ENCODE measurements around the gene RHBDL1. TPM values are rescaled to one million over a fixed set of nuclear protein-coding genes. Genes with fewer than 3 reads are reported as not detected.
A peak's percentile ranks its signal among the peaks of the same experiment; 100 is the strongest.

RHBDL1 gene
- total RNA-seq, 2 donors from 2014 or later: 0.42 to 8.0 TPM

DNA sequence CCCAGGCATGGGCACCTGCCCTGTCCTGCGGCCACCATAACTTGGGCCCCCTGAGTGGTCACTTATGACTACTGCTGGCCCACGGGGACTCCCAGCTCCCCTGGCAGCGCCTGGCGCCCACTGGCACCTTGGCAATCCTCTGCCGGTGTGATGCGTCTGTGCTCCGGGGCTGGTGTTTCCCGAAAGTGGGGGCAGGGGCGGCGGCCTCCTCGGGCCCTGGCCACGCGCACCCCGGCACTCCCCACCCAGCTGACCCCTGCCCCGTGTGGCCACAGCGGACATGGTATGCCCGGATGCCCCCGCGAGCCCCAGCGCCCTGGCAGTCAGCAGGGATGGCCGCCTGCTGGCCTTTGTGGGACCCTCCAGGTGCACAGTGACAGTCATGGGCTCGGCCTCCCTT, 18.0 kb upstream of the RHBDL1 start:
- ATAC-seq (ENCODE audit: insufficient number of reproducible peaks, low FRiP score, low read depth) (no peak), DNase-seq (ENCODE audit: low spot score) (no peak)
- TF ChIP-seq, protein P1, sequence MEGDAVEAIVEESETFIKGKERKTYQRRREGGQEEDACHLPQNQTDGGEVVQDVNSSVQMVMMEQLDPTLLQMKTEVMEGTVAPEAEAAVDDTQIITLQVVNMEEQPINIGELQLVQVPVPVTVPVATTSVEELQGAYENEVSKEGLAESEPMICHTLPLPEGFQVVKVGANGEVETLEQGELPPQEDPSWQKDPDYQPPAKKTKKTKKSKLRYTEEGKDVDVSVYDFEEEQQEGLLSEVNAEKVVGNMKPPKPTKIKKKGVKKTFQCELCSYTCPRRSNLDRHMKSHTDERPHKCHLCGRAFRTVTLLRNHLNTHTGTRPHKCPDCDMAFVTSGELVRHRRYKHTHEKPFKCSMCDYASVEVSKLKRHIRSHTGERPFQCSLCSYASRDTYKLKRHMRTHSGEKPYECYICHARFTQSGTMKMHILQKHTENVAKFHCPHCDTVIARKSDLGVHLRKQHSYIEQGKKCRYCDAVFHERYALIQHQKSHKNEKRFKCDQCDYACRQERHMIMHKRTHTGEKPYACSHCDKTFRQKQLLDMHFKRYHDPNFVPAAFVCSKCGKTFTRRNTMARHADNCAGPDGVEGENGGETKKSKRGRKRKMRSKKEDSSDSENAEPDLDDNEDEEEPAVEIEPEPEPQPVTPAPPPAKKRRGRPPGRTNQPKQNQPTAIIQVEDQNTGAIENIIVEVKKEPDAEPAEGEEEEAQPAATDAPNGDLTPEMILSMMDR (IDR thresholded peaks at IDR 0.05): no peak
- Histone ChIP-seq H3K27me3 (replicated peaks; ENCODE audit: insufficient read depth) (no peaks in the 10 kb centered on the region), H3K27ac (no peak overlapping the region), H3K9me3 (no peaks in the 10 kb centered on the region), H3K4me3 (no peak overlapping the region), H3K4me1 (ENCODE audit: control insufficient read depth in 1 of 2, low read depth in 2 of 2) (no peaks in the 10 kb centered on the region), H3K36me3 (peaks cover 4% of the 10 kb centered on the region)

DNA sequence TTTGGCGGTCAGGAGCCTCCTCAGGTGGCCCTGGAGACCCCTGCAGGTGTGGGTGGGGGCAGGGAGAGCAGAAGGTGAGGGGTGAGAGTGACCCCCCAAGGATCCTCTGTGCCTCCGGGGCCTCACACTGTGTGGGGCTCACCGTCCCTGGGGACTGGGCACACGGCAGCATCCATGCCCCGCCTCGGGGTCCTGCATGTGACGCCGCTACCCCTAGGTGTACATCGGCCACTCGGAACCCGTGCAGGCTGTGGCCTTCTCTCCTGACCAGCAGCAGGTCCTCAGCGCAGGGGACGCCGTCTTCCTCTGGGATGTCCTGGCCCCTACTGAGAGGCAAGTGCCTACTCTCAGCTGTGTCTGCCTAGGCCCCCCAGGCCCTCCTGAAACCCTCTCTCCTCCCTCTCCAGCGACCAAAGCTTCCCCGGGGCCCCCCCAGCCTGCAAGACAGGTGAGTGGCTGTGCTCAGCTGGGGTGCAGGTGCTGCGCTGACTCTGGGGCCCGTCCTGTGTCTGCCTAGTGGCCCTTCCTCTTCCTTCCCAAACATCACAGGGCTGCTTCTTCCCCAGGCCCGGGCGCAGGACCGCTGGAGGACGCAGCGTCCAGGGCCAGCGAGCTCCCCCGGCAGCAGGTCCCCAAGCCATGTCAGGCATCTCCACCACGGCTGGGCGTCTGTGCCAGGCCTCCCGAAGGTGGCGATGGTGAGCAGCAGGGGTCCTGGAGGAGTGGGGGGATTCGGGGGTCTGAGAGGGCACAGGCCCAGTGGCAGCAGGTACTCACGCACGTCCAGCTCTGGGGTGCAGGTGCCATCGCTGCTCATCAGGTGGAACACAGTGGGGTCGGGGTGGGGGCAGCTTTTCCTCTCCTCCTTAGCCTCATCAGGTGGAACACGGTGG, 16.5 kb upstream of the RHBDL1 start:
- no peaks in the 10 kb centered on the region for H3K9me3 ChIP-seq
- no peaks in the 10 kb centered on the region for H3K27me3 ChIP-seq (replicated peaks; ENCODE audit: insufficient read depth)
- H3K27ac ChIP-seq: no peak overlapping the region
- H3K4me1 ChIP-seq (ENCODE audit: control insufficient read depth in 1 of 2, low read depth in 2 of 2): no peaks in the 10 kb centered on the region
- DNase-seq (ENCODE audit: low spot score) (no peak), ATAC-seq (ENCODE audit: insufficient number of reproducible peaks, low FRiP score, low read depth) (no peak)
- H3K4me3 ChIP-seq: no peak overlapping the region
- TF ChIP-seq, protein P1 (IDR thresholded peaks at IDR 0.05): no peak
- H3K36me3 ChIP-seq: peaks cover 4% of the 10 kb centered on the region

DNA sequence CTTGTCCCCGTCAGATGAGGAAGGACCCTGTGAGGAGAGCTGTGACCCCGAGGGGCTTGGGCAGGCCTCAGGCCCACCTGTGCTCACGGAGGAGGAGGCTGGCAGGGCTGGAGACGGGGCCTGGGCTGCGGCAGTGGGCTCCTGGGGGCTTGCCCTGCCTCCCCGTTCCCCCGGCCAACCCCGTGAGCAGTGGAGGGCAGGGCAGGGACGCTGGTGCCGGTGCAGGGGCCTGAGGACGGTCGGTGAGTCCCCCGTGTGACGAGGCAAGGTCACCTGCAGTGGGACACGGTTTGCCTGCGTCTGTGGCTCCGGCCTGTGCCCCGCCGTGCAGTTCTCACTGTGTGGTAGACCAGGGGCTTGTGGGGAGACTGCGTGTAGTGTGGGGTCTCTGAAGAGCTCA, 15.9 kb upstream of the RHBDL1 start:
- H3K36me3 ChIP-seq: peaks cover 4% of the 10 kb centered on the region
- no peak overlapping the region for H3K27ac ChIP-seq
- no peaks in the 10 kb centered on the region for H3K4me1 ChIP-seq (ENCODE audit: control insufficient read depth in 1 of 2, low read depth in 2 of 2)
- no peak for DNase-seq (ENCODE audit: low spot score)
- H3K27me3 ChIP-seq (replicated peaks; ENCODE audit: insufficient read depth): no peaks in the 10 kb centered on the region
- H3K4me3 ChIP-seq: no peak overlapping the region
- no peaks in the 10 kb centered on the region for H3K9me3 ChIP-seq
- no peak for ATAC-seq (ENCODE audit: insufficient number of reproducible peaks, low FRiP score, low read depth)
- TF ChIP-seq, protein P1 (IDR thresholded peaks at IDR 0.05): no peak

DNA sequence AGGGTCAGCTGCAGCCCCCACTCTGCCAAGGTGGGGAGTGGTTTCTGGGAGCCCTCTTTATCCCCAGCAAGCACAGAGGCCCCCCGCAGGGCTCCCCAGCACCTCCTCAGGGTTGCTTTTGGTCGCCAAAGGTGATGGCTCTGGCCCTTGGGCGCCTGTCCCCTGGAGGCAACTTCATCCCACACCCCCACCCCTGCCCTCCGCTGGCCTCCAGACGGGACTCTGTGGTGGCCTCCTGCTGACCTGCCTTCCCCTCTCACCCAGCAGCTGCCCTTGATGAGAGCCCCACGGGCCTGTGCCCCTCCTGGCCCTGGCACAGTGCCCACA, 15.4 kb upstream of the RHBDL1 start:
- H3K36me3 ChIP-seq: peaks cover 4% of the 10 kb centered on the region
- DNase-seq (ENCODE audit: low spot score): no peak
- TF ChIP-seq, protein P1 (IDR thresholded peaks at IDR 0.05): no peak
- ATAC-seq (ENCODE audit: insufficient number of reproducible peaks, low FRiP score, low read depth): no peak
- H3K27ac ChIP-seq: no peak overlapping the region
- H3K4me3 ChIP-seq: peak overlapping the region; percentile 50
- no peaks in the 10 kb centered on the region for H3K9me3 ChIP-seq
- no peaks in the 10 kb centered on the region for H3K27me3 ChIP-seq (replicated peaks; ENCODE audit: insufficient read depth)
- no peaks in the 10 kb centered on the region for H3K4me1 ChIP-seq (ENCODE audit: control insufficient read depth in 1 of 2, low read depth in 2 of 2)

DNA sequence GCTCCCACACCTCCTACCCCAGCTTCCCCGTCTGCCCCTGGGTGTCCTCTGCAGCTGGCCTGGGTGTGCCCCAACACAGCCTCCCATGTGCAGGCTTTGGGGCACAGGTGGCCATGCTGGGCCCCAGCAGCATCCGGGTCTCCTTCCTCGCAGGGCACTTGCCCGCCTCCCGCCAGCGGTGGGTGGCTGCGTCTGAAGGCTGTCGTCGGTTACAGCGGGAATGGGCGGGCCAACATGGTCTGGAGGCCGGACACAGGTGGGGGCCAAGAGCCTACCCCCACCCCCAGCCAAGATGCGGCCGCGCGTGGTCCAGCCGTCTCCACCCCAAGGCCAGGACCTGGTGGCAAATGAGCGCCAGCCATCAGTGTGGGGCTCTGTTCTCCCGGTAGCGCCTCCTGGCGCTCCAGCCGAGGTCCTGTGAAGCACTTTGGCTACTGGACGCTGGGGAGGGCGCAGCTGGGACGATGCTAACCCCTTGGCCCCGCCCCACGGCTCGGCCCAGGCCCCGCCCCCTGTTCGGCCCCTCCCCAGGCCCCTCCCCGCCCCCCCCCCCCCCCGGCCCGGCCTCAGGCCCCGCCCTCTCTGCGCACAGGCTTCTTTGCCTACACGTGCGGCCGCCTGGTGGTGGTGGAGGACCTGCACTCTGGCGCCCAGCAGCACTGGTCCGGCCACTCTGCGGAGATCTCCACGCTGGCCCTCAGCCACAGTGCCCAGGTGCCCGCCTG, 14.8 kb upstream of the RHBDL1 start:
- H3K9me3 ChIP-seq: no peaks in the 10 kb centered on the region
- no peaks in the 10 kb centered on the region for H3K27me3 ChIP-seq (replicated peaks; ENCODE audit: insufficient read depth)
- no peaks in the 10 kb centered on the region for H3K4me1 ChIP-seq (ENCODE audit: control insufficient read depth in 1 of 2, low read depth in 2 of 2)
- ATAC-seq (ENCODE audit: insufficient number of reproducible peaks, low FRiP score, low read depth) (no peak), DNase-seq (ENCODE audit: low spot score) (no peak)
- peaks cover 1% of the 10 kb centered on the region for H3K36me3 ChIP-seq
- peak overlapping the region; percentile 50 for H3K4me3 ChIP-seq
- no peak overlapping the region for H3K27ac ChIP-seq
- TF ChIP-seq, protein P1 (IDR thresholded peaks at IDR 0.05): peak; percentile 44
